GM18505 (cell line): ENCODE measurements around the gene APOC1.

ENCODE experiments used
- ATAC-seq: cut with Tn5 transposase; IDR thresholded peaks from one replicate; pipeline ENCODE4 v1.9.1; 2021; ENCODE audit not compliant: unreplicated experiment
- POLR2A ChIP-seq: IDR thresholded peaks from 4 replicates; pipeline ENCODE4 v1.6.1; 2011; ENCODE audit warnings: borderline replicate concordance; ENCODE audit not compliant: insufficient read depth, insufficient read length; ENCODE audit errors: extremely low read depth

The APOC1 gene

GRCh38 chr19:44951179-44952159 lies 37.1 kb downstream of the APOC1 start:
- ATAC-seq, result no peak
- TF ChIP-seq POLR2A, result no peak

- TF ChIP-seq POLR2A, result no peak
- no peak for ATAC-seq
These were observed 39.9 kb downstream of the APOC1 start for GRCh38 chr19:44954278-44954648.

- peak; percentile 66 for ATAC-seq
- peak; percentile 93 for TF ChIP-seq POLR2A
These were observed 40.5 kb downstream of the APOC1 start, which contains the start of gene CLPTM1 for GRCh38 chr19:44954649-44955504. CLPTM1 (plus strand) TSS chr19:44955380; CDS start chr19:44955396, 16 bp downstream.

- TF ChIP-seq POLR2A, result no peak
- ATAC-seq, result peak; percentile 11
These were observed 41.4 kb downstream of the APOC1 start for GRCh38 chr19:44955505-44956439.

- TF ChIP-seq POLR2A, result no peak
- ATAC-seq, result no peak
These were observed 43.1 kb downstream of the APOC1 start for GRCh38 chr19:44957526-44957925.

- TF ChIP-seq POLR2A, result no peak
- ATAC-seq, result no peak
These were observed 43.7 kb downstream of the APOC1 start for GRCh38 chr19:44958090-44958489.

GRCh38 chr19:44959691-44960090 lies 45.3 kb downstream of the APOC1 start:
- no peak for ATAC-seq
- TF ChIP-seq POLR2A, result no peak

GRCh38 chr19:44960906-44961728 lies 46.7 kb downstream of the APOC1 start:
- no peak for ATAC-seq
- TF ChIP-seq POLR2A, result no peak

GRCh38 chr19:44961821-44962220 lies 47.4 kb downstream of the APOC1 start:
- TF ChIP-seq POLR2A, result no peak
- ATAC-seq, result no peak

- TF ChIP-seq POLR2A, result no peak
- no peak for ATAC-seq
These were observed 53.7 kb downstream of the APOC1 start for GRCh38 chr19:44968118-44968517.

- no peak for TF ChIP-seq POLR2A
- no peak for ATAC-seq
These were observed 54.3 kb downstream of the APOC1 start for GRCh38 chr19:44968670-44969069.
